IPS DF 4.7 (cell line): Measurements from ENCODE around the gene PPP2R2C.

Source experiments
- DNase-seq: peaks from one replicate; pipeline ENCODE4 v3.0.0-alpha.2; 2013; ENCODE audit warnings: low spot score; ENCODE audit errors: extremely low read depth

PPP2R2C gene

DNA sequence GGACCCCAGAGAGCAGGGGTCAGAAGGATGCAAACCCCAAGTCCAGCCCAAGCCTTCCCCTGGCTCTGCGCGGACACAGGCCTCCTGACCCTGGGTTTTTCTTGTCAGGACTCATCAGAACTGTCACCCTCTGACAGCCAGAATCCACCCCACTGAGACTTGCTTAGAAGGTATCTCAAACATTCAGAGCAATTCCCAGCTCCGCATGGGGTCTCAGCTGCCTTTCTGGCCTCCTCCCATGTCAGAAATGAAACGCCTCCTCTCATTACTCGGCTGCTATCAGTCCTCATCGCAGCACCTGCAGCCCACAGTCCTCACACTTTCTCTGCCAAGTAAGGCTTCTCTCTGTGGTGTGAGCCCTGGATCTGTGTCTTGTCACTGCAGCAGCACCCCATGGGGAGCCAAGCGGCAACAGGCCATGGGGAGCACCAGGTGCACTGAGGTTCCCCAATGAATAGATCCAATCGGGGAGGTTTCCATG, 105.0 kb downstream of the PPP2R2C start:
- DNase-seq: no peak

DNA sequence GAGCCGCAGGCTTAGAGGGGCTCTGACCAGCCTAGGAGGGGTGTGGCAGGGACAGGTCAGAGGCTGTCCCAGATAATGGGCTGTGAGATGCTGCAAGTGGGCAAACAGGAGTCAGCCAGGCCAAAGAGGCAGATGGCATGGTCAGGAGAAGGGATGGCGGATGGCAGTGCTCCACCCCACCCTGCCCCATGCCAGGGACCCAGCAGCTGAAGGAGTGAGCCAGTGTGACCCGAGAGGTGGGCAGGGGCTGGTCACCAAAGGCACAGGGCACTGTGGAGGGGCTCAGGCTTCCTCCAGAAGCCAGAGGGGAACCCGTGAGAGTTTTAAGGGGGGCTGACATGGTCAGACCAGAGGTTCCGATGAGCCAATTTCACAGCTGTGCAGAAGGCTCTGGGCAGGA, 105.8 kb downstream of the PPP2R2C start:
- DNase-seq: no peak

DNA sequence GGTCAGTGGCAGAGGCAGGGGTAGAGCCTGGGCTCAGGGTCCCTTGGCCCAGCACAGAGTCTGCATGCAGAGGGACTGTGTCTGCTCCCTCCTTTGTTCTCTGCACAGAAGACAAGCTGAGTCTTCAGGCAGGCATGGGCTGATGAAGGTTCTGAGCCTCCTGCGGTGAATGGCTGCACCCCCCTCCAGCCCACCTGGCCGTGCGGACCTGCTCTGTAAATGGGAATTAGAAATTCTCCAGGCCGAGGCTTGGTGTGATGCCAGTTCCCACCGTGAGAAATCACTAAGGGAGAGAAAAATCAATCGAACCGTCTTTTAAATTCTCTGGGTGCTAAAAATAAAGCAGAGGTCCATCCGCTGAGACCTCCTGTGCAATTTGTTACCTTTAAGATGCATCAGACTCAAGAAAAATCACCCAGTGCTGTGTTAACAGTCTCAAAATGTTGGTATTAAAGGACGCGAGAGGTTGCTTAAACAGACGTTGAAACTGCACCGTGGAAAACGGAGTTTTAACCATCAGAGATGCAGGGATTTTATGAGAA, 106.8 kb downstream of the PPP2R2C start:
- DNase-seq: no peak

DNA sequence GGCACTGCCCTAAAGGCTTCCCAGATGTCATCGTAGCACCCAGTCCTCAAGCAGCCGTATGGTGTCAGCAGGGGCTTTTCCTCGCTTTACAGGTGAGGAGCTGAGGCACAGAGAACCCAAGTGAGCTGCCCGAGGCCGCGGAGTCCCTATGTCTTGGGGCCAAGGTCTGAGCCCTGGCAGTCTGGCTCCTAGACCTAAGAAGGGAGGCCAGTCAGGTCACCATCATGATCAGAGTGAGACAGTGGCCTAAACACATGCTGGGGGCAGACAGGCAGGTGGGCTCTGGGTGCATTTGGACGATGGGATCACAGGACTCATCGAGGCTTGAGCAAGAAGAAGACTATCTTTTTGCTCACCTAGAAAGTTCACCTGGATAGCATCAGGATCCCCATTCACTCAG, 107.8 kb downstream of the PPP2R2C start:
- no peak for DNase-seq

DNA sequence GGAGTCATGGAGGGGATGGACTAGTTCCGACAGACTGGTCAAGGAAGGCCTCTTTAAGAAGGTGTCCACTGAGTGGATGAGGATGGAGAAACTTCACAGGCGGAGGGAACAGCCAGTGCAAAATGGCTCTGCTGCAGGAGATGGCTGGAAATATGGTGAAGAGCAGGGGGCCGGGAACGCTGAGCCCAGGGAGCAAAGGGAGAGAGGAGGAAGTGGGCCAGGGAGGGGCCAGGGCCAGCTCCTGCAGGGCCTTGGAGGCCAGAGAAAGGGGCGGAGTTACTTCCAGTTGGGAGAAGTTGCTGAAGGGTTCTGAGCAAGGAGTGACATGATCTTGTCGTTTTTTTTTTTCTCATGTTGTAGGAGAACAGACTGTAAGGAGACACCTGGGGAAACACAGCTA, 108.3 kb downstream of the PPP2R2C start:
- no peak for DNase-seq

DNA sequence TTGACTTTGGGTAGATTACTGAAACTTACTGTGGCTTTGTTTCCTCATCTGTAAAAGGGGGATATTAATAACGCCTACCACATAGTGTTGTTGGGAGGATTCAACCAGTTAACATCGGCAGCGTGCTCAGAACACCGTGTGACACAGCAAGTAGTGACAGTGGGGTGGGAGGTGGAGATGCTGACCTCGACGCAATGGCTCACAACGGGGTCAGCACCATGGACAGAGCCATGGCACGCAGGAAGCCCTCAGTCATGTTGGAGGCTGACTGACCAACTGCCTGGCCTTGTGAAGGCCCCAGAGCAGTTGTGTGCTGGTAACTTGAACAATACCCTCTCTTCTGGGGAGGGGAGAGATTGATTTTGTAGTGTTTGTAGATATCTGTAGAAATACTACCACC, 109.5 kb downstream of the PPP2R2C start:
- no peak for DNase-seq

DNA sequence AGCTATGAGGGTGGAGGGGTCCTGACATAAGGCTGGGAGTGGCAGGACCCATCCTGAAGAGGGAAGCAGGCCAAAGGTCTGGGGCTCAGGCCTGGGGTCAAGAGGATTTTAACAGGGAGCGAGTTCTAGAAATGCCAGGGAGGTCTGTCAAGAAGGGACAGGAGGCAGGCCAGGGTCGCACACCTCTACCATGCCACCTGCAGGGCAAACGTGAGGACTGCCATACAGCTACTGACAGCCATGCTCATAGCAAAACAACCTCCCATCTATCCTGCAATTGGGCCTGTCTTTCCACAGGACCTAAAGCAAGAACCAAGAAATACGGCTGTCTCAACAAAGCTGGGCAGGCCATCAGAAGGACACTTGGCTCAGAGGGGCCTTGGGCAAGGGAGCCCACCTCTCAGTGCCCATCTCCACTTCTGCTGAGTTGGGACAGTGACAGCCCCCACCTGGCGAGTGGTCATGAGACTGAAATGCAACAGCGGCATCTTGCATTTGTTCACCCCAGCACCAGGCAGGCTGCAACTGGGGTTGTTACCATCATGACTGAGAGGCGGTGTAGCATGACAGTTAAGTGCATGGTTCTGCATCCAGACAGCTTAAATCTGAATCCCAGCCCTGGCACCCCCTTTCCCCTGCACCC, 110.0 kb downstream of the PPP2R2C start:
- DNase-seq: no peak

DNA sequence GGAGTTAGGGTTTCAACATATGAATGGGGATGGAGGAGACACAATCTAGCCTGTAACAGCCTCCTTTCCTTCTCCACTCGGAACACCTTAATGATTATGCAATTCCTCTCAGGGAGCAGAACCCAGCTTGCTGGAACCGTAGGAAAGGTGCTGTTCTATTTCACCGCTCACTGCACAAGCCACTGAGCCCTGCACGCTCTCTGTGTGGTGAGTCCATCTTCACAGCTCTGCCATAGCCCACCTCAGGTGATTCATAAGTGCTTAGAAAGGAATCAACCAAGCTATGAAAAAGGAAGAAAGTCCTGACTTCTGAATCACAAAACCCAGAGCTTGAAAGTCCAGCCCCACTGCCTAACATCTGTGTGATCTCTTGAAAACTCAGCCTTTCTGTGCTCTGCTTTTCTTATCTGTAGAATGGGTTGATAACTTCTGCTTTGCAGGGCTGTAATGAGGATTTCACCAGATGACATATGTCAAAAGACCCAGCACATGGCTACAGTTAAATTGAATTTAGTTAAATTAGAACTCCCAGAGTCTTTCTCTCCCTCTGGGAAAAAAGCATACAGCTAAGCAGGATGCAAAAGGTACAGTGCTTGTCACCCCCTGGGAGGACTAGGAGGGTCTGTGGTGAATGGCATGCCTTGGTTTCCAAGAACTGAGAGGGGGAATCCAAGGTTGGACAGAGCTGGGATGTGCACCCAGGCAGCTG, 111.2 kb downstream of the PPP2R2C start:
- no peak for DNase-seq

DNA sequence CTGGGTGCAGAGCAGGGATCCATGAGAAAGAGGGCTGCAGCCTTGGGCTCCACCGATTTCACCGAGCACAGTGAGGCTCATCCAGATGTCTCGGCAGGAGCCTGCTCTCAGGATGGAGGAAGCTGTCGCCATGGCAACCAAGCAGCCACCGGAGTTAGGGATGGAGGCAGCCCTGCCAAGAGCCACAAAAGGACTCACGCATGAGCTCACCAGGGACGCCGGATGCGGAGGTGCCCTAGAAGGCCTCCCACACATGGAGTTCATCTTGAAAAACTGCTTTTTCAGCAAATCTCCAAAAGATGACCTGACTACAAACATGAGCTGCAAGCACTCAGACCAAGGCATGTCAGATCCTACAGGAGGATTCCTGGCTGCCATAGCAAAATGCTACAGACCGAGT, 112.0 kb downstream of the PPP2R2C start:
- no peak for DNase-seq

DNA sequence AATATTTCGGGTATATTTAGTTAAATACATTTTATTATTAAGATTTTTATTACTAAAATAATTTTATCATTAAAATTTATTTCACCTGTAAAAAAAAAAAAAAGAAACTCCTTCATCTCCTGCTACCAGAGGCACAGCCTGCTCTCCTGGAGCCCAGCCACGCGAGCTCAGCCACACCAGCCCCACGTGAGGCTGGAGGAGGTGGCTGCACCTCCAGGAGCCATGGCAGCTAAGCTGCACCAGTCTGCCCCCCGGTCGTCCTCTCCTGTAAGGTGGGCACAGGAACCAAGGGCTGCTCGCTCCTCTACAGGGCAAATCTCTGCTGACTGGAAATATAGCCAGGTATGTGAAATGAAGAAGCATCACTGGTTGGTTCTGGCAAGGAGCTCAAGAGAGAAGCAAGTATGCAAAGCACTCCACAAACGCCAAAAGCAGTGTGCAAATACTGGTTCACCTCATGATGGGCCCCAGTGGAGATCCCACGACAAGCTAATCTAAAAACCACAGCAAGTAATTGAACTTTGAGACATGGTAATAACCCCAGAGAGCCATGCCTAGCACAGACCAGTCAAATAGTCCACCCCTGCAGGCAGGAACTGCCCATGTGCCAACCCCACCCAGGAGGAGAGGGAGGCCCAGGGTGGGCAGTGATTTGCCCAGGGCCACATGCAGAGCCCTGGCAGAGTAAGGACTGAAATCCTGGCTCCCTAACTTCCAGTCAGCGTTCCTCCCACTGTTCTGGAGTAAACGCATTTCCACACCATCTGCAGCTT, 112.7 kb downstream of the PPP2R2C start:
- DNase-seq: no peak

DNA sequence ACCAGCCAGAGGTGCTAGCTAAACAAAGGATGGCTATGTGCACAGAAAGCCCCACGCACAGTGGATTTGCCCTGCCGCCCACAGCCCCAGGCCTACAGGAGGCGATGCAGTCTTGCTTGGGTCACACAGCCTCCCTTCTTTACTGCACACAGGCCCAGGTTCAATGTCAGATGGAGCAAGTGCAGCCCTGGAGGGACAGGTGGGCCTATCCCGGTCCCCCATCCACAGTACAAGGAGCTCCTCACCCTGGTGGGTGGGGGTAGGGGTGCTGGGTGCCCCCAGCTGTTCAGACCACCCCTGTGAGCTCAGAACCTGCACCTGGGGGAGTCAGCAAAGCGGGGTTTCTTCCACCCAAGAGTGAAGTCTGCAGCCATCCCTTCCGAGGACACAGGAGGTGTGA, 114.9 kb downstream of the PPP2R2C start:
- no peak for DNase-seq

DNA sequence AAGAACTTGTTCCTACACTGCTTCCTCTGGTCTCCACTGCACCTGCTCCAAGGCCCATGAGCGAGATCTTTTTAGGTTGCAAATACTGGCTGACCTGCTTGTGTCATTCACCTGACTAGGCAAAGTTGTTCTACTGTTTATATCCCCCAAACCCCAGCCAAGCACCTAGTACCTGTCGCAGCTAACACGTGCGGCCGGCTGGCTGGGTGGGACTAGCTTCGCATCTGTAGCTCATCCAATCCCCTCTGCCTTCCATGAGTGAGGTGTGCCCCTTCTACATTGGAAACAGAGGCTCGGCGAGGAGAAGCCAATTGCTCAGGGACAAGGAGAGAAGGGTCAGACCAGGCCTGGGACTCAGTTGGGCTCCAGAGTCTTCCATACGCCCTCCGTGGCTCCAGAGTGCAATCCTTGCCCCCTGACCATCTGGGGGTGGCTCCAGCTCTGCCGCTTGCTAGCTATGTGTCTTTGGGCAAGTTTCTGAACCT, 116.3 kb downstream of the PPP2R2C start:
- no peak for DNase-seq

DNA sequence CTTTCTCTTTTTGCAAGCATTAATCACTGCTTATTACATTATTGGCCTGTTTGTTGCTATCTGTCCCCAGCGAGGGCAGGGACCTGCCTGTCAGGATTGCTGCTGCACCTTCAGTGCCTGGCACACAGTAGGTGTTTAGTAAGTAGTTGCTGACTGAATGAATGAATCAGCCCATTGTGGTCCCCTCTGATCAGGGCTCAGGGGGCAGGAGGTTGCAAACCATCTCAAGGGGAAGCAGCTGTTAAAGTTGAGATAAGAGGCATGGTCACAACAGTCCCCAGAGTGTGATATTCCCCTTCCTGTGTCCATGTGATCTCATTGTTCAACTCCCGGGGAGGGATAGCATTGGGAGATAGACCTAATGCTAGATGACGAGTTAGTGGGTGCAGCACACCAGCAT, 117.4 kb downstream of the PPP2R2C start:
- no peak for DNase-seq

DNA sequence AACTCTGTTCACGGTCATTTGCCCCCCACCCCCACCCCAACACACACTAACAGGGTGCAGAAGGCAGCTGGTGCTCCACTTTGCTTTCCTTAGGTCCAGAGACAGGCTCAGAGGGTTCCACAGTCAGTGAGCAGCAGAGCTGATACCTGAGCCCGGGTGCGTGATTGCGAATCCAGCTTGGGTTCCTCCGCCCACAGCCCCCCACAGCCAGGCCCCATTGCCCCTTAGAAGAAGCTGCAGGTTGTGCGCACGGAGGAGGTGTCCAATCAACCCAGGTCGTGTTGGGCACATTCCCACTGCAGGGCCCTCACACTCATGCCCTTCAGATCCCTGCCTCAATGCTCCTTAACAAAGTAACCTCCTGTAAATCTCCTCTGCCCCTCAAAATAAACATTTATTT, 117.8 kb downstream of the PPP2R2C start:
- DNase-seq: no peak

DNA sequence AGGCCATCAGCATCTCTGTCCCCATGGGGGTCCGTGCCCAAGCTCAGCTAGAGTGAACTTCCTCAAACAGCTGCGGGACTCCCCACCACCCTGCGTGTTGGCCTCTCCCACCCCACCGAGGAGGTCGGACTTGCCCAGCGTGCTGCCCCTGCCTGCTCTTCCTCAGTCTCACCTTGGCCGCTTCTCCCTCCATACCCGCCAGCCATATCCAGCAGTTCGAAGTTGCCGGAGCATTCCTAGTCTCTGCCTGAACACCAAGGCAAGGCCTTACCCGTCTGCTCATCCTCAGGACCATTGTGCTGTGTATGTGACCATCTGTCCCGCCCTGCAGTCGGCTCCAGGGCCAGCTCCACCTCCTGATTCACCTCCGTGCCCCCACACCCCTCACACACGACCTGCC, 118.3 kb downstream of the PPP2R2C start:
- DNase-seq: no peak

DNA sequence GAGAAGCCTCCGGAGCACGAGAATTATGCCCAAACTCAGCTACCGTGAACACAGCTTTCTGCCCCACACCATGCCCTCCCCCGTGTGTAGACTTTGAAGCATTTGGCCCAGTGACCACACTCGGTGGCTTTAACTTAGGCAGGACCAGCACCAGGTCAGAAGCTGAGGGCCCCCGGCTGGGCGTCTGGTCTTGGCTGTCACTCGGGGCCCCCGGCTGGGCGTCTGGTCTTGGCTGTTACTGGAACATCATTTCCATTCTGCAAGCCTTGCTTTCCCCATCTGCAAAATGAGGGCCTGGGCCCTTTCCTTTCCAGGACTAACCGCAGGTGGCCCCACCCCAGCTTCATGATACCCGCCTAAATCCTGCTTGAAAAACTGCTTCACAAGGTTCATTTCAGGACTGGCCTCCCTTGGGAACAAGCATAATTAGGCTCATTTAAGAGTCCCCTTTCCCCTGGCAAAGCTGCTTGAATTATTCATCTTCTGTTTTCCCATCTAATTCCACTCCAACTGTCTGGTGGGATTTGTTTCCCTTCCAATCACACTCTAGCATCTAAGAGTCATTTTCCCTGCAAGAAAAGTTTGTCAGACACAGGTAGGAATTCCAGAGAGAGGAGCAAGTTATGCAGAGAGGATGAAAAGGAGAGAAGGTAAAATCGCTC, 120.3 kb downstream of the PPP2R2C start:
- no peak for DNase-seq

DNA sequence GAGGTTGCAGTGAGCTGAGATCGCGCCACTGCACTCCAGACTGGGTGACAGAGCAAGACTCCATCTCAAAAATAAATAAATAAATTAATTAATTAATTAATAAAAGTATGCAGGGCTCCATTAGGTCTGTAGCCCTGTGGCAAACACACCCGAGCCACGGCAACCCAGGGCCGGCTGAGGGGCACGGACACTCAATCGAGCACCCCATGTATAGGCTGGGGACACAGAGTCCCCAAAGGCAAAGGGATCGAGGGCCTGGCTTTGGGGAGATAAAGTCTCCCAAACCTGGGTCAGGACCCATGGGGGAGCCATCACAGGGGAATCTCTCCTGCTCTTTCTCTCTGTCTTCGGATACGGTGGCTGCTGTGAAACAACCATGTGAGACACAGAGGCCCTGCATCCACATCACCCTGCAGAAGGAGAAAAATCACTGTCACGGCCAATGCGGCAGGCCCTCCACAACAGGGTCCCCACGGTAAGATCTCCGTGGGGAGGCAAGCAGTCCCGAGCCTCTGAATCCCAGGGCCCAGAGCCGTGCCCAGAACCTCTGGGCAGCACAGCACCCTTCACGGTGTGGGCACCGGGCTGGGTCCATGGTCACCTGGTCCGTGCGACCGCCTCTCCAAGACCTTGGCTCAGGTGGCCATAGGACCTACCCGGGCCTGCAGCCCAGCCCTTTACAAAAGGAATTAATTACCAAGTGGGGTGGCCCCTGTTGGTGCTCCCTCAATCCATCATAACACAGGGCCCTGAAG, 121.0 kb downstream of the PPP2R2C start:
- DNase-seq: no peak

DNA sequence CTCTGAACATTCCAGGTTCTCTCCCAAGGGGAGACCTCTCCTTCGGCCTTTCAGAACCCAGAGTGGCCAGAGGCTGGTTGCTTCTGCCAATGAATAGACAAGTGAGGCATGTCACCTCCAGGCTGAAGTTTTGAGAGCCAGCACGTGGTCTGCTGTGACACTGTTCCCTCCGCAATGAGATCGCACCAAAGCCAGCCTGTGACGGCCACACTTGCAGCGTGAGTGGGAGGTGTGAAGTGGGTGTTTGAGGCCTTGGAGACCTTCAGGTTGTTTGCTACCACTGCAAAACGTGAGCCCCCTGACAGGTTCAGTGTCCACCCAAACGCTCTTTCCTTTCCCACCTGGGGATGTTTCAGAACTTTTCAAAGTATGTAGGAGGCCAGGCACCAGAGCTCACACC, 121.8 kb downstream of the PPP2R2C start:
- no peak for DNase-seq

DNA sequence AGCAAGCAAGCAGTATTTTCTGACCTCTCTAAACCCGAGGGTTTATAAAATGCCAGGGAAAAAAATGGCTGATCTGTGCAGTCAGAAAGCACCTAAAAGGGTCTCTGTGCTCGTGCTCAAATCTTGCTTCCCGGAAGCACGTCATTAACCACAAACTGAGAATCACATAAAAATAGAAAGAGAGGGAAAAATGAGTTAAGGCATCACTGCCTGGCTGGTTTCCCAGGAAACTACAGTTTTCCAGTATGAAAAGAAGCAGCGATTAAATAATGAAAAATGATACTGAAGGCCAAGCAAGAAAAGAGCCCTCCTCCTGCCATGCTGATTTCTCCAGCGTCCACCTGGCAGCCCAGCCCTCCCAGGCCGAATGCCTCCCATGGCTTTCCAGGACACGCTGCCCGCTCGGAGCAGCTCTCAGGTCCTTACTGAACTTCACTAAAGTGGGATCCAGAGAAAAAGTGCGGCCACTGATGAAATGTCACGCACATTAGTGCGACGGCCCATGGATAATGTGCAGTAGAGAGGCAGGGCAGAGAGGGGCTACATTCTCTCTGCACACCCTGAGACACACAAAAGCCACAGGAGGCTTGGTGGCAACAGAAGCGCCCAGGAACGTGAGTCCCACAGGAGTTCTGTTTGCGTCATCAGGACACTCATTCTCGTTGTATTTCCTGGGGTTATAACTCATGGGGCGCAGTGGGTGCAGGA, 122.4 kb downstream of the PPP2R2C start:
- no peak for DNase-seq

DNA sequence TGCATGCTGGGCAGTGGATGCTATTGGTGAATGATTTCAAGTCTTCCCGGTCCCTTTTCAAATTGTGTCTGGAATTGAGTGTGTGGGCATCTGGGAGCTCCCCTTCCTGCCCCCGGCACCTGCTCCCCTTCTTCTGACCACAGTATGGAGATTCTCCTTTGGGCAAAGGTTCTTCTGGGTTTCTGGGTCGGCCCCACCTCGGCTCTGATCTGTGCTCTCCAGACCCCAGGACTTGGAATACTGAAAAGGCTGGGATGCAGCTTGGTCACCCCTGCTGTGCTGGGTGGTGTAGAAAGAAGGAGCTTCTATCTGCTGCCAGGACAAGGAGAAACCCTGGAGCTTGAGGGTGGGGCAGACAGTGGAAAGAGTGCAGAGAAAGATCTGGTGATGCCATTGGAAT, 124.0 kb downstream of the PPP2R2C start:
- no peak for DNase-seq
